PFSK-1 (cell line): Measurements from ENCODE around the gene HELLS.

Experiments used
- FOXP2 ChIP-seq: optimal IDR thresholded peaks from 2 replicates; pipeline ENCODE3; 2011; ENCODE audit warnings: borderline replicate concordance, control low read depth, inconsistent platforms; ENCODE audit not compliant: insufficient read depth; ENCODE audit errors: extremely low read length, extremely low read depth
- POLR2AphosphoS5 ChIP-seq: IDR thresholded peaks from 2 replicates; pipeline ENCODE4 v1.6.1; 2012; ENCODE audit warnings: low read depth, mild to moderate bottlenecking, control low read depth, low read length, moderate library complexity
- REST ChIP-seq, 2 experiments: IDR thresholded peaks; 2 replicates each; pipeline versions ENCODE4 v1.6.1 to v1.8.0; 2011 to 2012; ENCODE audit warnings: low read depth in 2 of 2, low read length in 2 of 2, control low read depth in 1 of 2, inconsistent platforms in 1 of 2, mild to moderate bottlenecking in 1 of 2, moderate library complexity in 1 of 2; ENCODE audit not compliant: insufficient read depth in 1 of 2
- SIN3A ChIP-seq: IDR thresholded peaks from 2 replicates; pipeline ENCODE4 v1.6.1; 2012; ENCODE audit warnings: mild to moderate bottlenecking, low read length, moderate library complexity, borderline replicate concordance; ENCODE audit not compliant: insufficient read depth
- TAF1 ChIP-seq: IDR thresholded peaks from 2 replicates; pipeline ENCODE4 v1.6.1; 2012; ENCODE audit warnings: low read length, control low read depth, borderline replicate concordance; ENCODE audit not compliant: insufficient read depth

The HELLS gene

GRCh38 chr10:94607111-94607510 lies 61.5 kb downstream of the HELLS start:
- TF ChIP-seq TAF1 = no peak
- no peak for TF ChIP-seq REST (IDR thresholded peaks at IDR 0.05; ENCODE audit: insufficient read depth in 1 of 2, low read depth in 2 of 2, low read length in 2 of 2)
- no peak for TF ChIP-seq POLR2AphosphoS5
- no peak for TF ChIP-seq SIN3A
- TF ChIP-seq FOXP2 = no peak

- TF ChIP-seq FOXP2 = no peak
- no peak for TF ChIP-seq REST (IDR thresholded peaks at IDR 0.05; ENCODE audit: insufficient read depth in 1 of 2, low read depth in 2 of 2, low read length in 2 of 2)
- no peak for TF ChIP-seq SIN3A
- TF ChIP-seq TAF1 = no peak
- no peak for TF ChIP-seq POLR2AphosphoS5
Observed at GRCh38 chr10:94608559-94608958, 63.0 kb downstream of the HELLS start.

DNA sequence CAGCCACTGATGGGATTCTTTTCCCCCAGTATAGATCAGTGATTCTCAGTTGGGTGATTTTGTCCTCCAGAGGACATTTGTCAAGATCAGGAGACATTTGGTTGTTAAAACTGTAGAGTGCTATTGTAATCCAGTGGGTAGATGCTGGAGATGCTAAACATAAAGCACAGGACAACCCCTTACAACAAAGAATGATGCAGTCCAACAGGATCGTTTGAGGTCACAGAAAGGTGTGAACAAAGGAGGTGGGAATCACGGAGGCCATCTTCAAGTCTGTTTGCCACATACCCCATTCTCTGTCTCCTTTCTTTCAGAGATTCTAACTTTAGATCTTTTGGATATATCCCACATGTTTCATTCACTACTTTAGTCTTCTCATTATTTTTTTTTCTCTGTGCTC lies 69.0 kb downstream of the HELLS start:
- TF ChIP-seq TAF1 = no peak
- TF ChIP-seq POLR2AphosphoS5 = no peak
- TF ChIP-seq FOXP2 = no peak
- TF ChIP-seq REST (IDR thresholded peaks at IDR 0.05; ENCODE audit: insufficient read depth in 1 of 2, low read depth in 2 of 2, low read length in 2 of 2) = no peak
- TF ChIP-seq SIN3A = no peak

DNA sequence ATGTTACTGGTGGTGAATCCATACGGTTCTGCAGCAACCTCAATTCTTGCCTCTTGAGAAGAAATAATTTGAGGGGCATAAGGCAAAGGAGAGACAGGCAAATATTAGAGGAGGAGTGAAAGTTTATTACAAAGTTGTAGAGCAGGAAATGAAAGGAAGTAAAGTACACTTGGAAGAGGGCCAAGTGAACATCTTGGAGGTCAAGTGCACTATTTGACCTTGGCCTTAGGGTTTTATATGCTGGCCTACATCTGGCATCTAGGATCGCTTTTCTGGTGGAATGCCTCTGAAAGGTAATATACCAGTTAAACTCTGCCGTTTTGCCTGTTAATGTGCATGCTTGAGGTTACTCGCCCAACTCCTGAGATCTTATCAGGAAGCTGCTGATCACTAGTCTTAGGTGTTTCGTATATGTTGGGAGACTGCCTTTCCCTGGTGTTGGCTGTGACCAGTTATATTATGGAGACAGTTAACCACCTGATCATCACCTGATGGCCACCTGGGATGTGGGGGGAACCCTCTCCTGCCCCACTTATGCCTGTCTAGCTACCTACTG lies 71.9 kb downstream of the HELLS start:
- TF ChIP-seq FOXP2 (no peak), SIN3A (no peak), TAF1 (no peak), REST (IDR thresholded peaks at IDR 0.05; ENCODE audit: insufficient read depth in 1 of 2, low read depth in 2 of 2, low read length in 2 of 2) (no peak), POLR2AphosphoS5 (no peak)

GRCh38 chr10:94622666-94623205 lies 77.1 kb downstream of the HELLS start:
- TF ChIP-seq POLR2AphosphoS5 (no peak), FOXP2 (no peak), SIN3A (no peak), TAF1 (no peak), REST (IDR thresholded peaks at IDR 0.05; ENCODE audit: insufficient read depth in 1 of 2, low read depth in 2 of 2, low read length in 2 of 2) (no peak)
